HCT116 (cell line): ENCODE results near the gene TRIM45. TPM values are rescaled to one million over a fixed set of nuclear protein-coding genes. Genes with fewer than 3 reads are reported as not detected.

Experiments used
- ATAC-seq: fragments of 200-7000 bp; cut with Tn5 transposase; 2 replicates; pipeline ENCODE4 v1.9.1; 2020; ENCODE audit warnings: mild to moderate bottlenecking, moderate library complexity
- BruUV-seq: library from RNA; stranded (reverse); fragments of 400-500 nt; replicated peaks from 2 replicates; lab custom pipeline; 2021; lab: Mats Ljungman, UMichigan
- CTCF ChIA-PET: fragments of 300-600 bp; sonication (Branson Sonifier 250); formaldehyde crosslinking; loops from one replicate; lab custom pipeline; 2021; ENCODE audit warnings: antibody characterized with exemption; lab: Charles Lee
- POLR2A ChIA-PET: fragments of 300-600, 350-600 bp; sonication (Branson Sonifier 250); formaldehyde crosslinking; loops from one replicate; lab custom pipeline; 2021; ENCODE audit warnings: antibody characterized with exemption; lab: Charles Lee
- RAD21 ChIA-PET, 2 experiments: fragments of 300-600 bp; sonication (Branson Sonifier 250); formaldehyde crosslinking; loops; one replicate each; lab custom pipeline; 2023; ENCODE audit warnings: low total read pairs in 2 of 2; ENCODE audit not compliant: uncharacterized antibody in 2 of 2, unreplicated experiment in 2 of 2, low non-redundant PET in 1 of 2; lab: Charles Lee
- DNase-seq: peaks from one replicate; pipeline ENCODE4 v3.0.0-alpha.2; 2010; ENCODE audit warnings: low read depth, low spot score
- H2AFZ ChIP-seq: fragments of 200-600 bp; shearing (Covaris generic), sonication (generic); 2 replicates; pipeline ENCODE4 v1.6.1; 2017; ENCODE audit warnings: low read depth, mixed run types, mixed read lengths, antibody characterized with exemption, low read length; ENCODE audit not compliant: poor library complexity, severe bottlenecking
- H3K27ac ChIP-seq: 2 replicates; pipeline ENCODE4 v1.5.1; 2012; ENCODE audit warnings: low read depth, low read length
- H3K27me3 ChIP-seq: fragments of 200-600 bp; sonication (generic); 2 replicates; pipeline ENCODE4 v1.6.1; 2016; ENCODE audit warnings: mixed run types, low read length, mixed read lengths; ENCODE audit not compliant: insufficient read depth
- H3K36me3 ChIP-seq, 2 experiments: fragments of 200-500 bp in 1 of 2; fragments of 200-600 bp in 1 of 2; sonication (Bioruptor generic) in 1 of 2; sonication (generic) in 1 of 2; 2 replicates each; pipeline versions ENCODE4 v1.5.1 to v1.6.1; 2014 to 2016; ENCODE audit warnings: low read length in 2 of 2, inconsistent platforms in 1 of 2, mixed read lengths in 1 of 2, mixed run types in 1 of 2; ENCODE audit not compliant: insufficient read depth in 2 of 2, control insufficient read depth in 1 of 2
- H3K4me1 ChIP-seq, 2 experiments: fragments of 200-600 bp in 1 of 2; sonication (generic) in 1 of 2; 2 replicates each; pipeline versions ENCODE4 v1.5.1 to v1.6.1; 2012 to 2017; ENCODE audit warnings: low read length in 2 of 2, inconsistent platforms in 1 of 2, mild to moderate bottlenecking in 1 of 2, mixed read lengths in 1 of 2, mixed run types in 1 of 2, moderate library complexity in 1 of 2; ENCODE audit not compliant: insufficient read depth in 2 of 2, control insufficient read depth in 1 of 2
- H3K4me2 ChIP-seq: fragments of 200-600 bp; sonication (generic); 2 replicates; pipeline ENCODE4 v1.6.1; 2017; ENCODE audit warnings: mixed run types, low read length, mixed read lengths
- H3K4me3 ChIP-seq, 2 experiments: fragments of 200-600 bp in 1 of 2; sonication (generic) in 1 of 2; replicated peaks in 1 of 2; 2 replicates each; pipeline ENCODE4 v1.5.1; 2011 to 2016; ENCODE audit warnings: low read length in 2 of 2, control low read depth in 1 of 2, low read depth in 1 of 2, mild to moderate bottlenecking in 1 of 2, mixed read lengths in 1 of 2, mixed run types in 1 of 2
- H3K79me2 ChIP-seq: fragments of 200-600 bp; sonication (generic); 2 replicates; pipeline ENCODE4 v1.6.1; 2017; ENCODE audit warnings: mild to moderate bottlenecking, mixed run types, low read length, moderate library complexity, mixed read lengths; ENCODE audit not compliant: insufficient read depth
- H3K9ac ChIP-seq: fragments of 200-600 bp; sonication (generic); 2 replicates; pipeline ENCODE4 v1.6.1; 2016; ENCODE audit warnings: low read length, mixed read lengths
- H3K9me2 ChIP-seq: fragments of 200-600 bp; sonication (generic), shearing (Covaris generic); 2 replicates; pipeline ENCODE4 v1.6.1; 2017; ENCODE audit warnings: mixed run types, mild to moderate bottlenecking, moderate library complexity; ENCODE audit not compliant: insufficient read depth
- H3K9me3 ChIP-seq, 2 experiments: fragments of 200-500 bp in 1 of 2; fragments of 200-600 bp in 1 of 2; sonication (Bioruptor generic) in 1 of 2; sonication (generic) in 1 of 2; 2 replicates each; pipeline ENCODE4 v1.6.1; 2014 to 2017; ENCODE audit warnings: low read length in 2 of 2, mixed read lengths in 2 of 2, inconsistent platforms in 1 of 2, low read depth in 1 of 2, mild to moderate bottlenecking in 1 of 2, mixed run types in 1 of 2, moderate library complexity in 1 of 2; ENCODE audit not compliant: control insufficient read depth in 1 of 2, insufficient read depth in 1 of 2
- H4K20me1 ChIP-seq: fragments of 200-600 bp; sonication (generic), shearing (Covaris generic); 2 replicates; pipeline ENCODE4 v1.6.1; 2017; ENCODE audit warnings: mixed run types, mild to moderate bottlenecking, moderate library complexity; ENCODE audit not compliant: insufficient read depth
- CBX3 ChIP-seq: IDR thresholded peaks from 2 replicates; pipeline ENCODE4 v1.6.1; 2012; ENCODE audit warnings: low read depth
- CEBPB ChIP-seq: IDR thresholded peaks from 2 replicates; pipeline ENCODE4 v1.6.1; 2012; ENCODE audit warnings: low read depth
- EGR1 ChIP-seq: IDR thresholded peaks from 2 replicates; pipeline ENCODE4 v1.6.1; 2012; ENCODE audit warnings: low read depth
- ELF1 ChIP-seq: IDR thresholded peaks from 2 replicates; pipeline ENCODE4 v1.6.1; 2012; ENCODE audit warnings: low read depth, borderline replicate concordance
- EZH2phosphoT487 ChIP-seq: fragments of 200-600 bp; IDR thresholded peaks from 2 replicates; pipeline ENCODE4 v1.6.1; 2018; ENCODE audit warnings: antibody characterized with exemption, borderline replicate concordance
- FOSL1 ChIP-seq: IDR thresholded peaks from 2 replicates; pipeline ENCODE4 v1.6.1; 2012; ENCODE audit warnings: low read depth
- JUND ChIP-seq: IDR thresholded peaks from 2 replicates; pipeline ENCODE4 v1.6.1; 2012
- POLR2A ChIP-seq: IDR thresholded peaks from 2 replicates; pipeline ENCODE4 v1.7.0; 2011; ENCODE audit warnings: borderline replicate concordance; ENCODE audit not compliant: insufficient read depth, insufficient read length; ENCODE audit errors: extremely low read depth
- POLR2AphosphoS5 ChIP-seq: IDR thresholded peaks from 2 replicates; pipeline ENCODE4 v1.6.1; 2011; ENCODE audit warnings: mild to moderate bottlenecking, low read depth, low read length, moderate library complexity
- SP1 ChIP-seq: IDR thresholded peaks from 2 replicates; pipeline ENCODE4 v1.6.1; 2012; ENCODE audit warnings: low read depth
- SRF ChIP-seq: IDR thresholded peaks from 2 replicates; pipeline ENCODE4 v1.6.1; 2012; ENCODE audit warnings: low read depth
- TCF7L2 ChIP-seq: IDR thresholded peaks from 2 replicates; pipeline ENCODE4 v1.7.0; 2011; ENCODE audit warnings: borderline replicate concordance, inconsistent platforms; ENCODE audit not compliant: insufficient read depth, insufficient read length; ENCODE audit errors: extremely low read depth
- ZFX ChIP-seq: fragments of 450-650 bp; IDR thresholded peaks from 2 replicates; pipeline ENCODE4 v1.6.1; 2017
- ZNF274 ChIP-seq: fragments of 200-500 bp; sonication (Bioruptor generic); IDR thresholded peaks from 2 replicates; pipeline ENCODE4 v1.6.1; 2014; ENCODE audit warnings: mild to moderate bottlenecking, low read depth, low read length, inconsistent platforms
- intact Hi-C: fragments of 100-400 bp; cut with micrococcal nuclease; formaldehyde crosslinking; loops from 2 replicates; pipeline ENCODE4 v1.10.0; 2022
- total RNA-seq: library from RNA; stranded (reverse); gene quantifications from one replicate; pipeline ENCODE4 v1.2.1, GENCODE V29; 2021; ENCODE audit not compliant: unreplicated experiment
- TF ChIP-seq, protein P1 (sequence below): IDR thresholded peaks from 2 replicates; pipeline ENCODE4 v1.6.1; 2012; ENCODE audit warnings: low read depth
- TF ChIP-seq, protein P2 (sequence below): IDR thresholded peaks from 2 replicates; pipeline ENCODE4 v1.6.1; 2011; ENCODE audit warnings: mild to moderate bottlenecking, low read length, moderate library complexity; ENCODE audit not compliant: insufficient replicate concordance; ENCODE audit errors: extremely low read depth
- TF ChIP-seq, protein P3 (sequence below): IDR thresholded peaks from 2 replicates; pipeline ENCODE4 v1.6.1; 2012
- TF ChIP-seq, protein P4 (sequence below): IDR thresholded peaks from 2 replicates; pipeline ENCODE4 v1.6.1; 2012

TRIM45 gene
- total RNA-seq, 1 experiment from 2014 or later, result 3.5 TPM

DNA sequence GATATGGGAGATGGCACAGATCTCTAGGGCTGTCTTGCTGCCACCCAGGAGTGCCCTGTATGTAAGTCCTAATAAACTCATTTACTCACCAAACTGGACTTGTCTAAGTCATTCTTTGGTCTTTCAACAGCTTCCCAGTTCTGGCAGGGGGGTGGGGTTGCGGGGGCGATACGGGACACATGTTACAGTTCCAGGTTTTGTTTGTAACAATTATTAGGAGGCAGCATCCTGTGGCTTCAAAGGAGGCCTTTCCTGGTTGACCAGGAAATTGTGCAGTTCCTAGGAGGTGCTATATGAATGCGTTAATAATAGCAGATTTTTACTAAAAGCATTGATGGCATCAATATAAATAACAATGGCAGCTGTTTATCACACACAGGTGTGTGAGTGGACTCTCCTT is 42.7 kb upstream of the TRIM45 start:
- Histone ChIP-seq H3K4me2 (no peak overlapping the region), H3K4me3 (no peak overlapping the region), H3K27me3 (no peaks in the 10 kb centered on the region), H3K9me3 (no peaks in the 10 kb centered on the region), H3K9ac (no peak overlapping the region), H2AFZ (no peak overlapping the region), H3K9me2 (no peaks in the 10 kb centered on the region), H3K79me2 (no peaks in the 10 kb centered on the region), H4K20me1 (no peaks in the 10 kb centered on the region), H3K27ac (no peak overlapping the region), H3K4me1 (no peaks in the 10 kb centered on the region), H3K36me3 (no peaks in the 10 kb centered on the region)
- ChIA-PET CTCF (no interaction called here), RAD21 (no interaction called here), POLR2A (no interaction called here)
- TF ChIP-seq, protein P1, sequence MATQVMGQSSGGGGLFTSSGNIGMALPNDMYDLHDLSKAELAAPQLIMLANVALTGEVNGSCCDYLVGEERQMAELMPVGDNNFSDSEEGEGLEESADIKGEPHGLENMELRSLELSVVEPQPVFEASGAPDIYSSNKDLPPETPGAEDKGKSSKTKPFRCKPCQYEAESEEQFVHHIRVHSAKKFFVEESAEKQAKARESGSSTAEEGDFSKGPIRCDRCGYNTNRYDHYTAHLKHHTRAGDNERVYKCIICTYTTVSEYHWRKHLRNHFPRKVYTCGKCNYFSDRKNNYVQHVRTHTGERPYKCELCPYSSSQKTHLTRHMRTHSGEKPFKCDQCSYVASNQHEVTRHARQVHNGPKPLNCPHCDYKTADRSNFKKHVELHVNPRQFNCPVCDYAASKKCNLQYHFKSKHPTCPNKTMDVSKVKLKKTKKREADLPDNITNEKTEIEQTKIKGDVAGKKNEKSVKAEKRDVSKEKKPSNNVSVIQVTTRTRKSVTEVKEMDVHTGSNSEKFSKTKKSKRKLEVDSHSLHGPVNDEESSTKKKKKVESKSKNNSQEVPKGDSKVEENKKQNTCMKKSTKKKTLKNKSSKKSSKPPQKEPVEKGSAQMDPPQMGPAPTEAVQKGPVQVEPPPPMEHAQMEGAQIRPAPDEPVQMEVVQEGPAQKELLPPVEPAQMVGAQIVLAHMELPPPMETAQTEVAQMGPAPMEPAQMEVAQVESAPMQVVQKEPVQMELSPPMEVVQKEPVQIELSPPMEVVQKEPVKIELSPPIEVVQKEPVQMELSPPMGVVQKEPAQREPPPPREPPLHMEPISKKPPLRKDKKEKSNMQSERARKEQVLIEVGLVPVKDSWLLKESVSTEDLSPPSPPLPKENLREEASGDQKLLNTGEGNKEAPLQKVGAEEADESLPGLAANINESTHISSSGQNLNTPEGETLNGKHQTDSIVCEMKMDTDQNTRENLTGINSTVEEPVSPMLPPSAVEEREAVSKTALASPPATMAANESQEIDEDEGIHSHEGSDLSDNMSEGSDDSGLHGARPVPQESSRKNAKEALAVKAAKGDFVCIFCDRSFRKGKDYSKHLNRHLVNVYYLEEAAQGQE, result no peak
- TF ChIP-seq CBX3 (no peak), SP1 (no peak), EGR1 (no peak), ZNF274 (no peak), JUND (no peak), SRF (no peak), EZH2phosphoT487 (no peak), CEBPB (no peak), FOSL1 (no peak), POLR2AphosphoS5 (no peak), ZFX (no peak), POLR2A (no peak), ELF1 (no peak), TCF7L2 (no peak)
- TF ChIP-seq, protein P2, sequence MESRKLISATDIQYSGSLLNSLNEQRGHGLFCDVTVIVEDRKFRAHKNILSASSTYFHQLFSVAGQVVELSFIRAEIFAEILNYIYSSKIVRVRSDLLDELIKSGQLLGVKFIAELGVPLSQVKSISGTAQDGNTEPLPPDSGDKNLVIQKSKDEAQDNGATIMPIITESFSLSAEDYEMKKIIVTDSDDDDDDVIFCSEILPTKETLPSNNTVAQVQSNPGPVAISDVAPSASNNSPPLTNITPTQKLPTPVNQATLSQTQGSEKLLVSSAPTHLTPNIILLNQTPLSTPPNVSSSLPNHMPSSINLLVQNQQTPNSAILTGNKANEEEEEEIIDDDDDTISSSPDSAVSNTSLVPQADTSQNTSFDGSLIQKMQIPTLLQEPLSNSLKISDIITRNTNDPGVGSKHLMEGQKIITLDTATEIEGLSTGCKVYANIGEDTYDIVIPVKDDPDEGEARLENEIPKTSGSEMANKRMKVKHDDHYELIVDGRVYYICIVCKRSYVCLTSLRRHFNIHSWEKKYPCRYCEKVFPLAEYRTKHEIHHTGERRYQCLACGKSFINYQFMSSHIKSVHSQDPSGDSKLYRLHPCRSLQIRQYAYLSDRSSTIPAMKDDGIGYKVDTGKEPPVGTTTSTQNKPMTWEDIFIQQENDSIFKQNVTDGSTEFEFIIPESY, result no peak
- TF ChIP-seq, protein P3, sequence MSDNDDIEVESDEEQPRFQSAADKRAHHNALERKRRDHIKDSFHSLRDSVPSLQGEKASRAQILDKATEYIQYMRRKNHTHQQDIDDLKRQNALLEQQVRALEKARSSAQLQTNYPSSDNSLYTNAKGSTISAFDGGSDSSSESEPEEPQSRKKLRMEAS, result no peak
- TF ChIP-seq, protein P4, sequence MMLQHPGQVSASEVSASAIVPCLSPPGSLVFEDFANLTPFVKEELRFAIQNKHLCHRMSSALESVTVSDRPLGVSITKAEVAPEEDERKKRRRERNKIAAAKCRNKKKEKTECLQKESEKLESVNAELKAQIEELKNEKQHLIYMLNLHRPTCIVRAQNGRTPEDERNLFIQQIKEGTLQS, result no peak
- ATAC-seq, result no peak
- intact Hi-C loops, result no loop called here
- BruUV-seq, result no TSS peak
- DNase-seq, result no peak
